Heart left ventricle (tissue), 13 donors: Measurements from ENCODE around the gene DENND5A.

Source experiments
- POLR2A ChIP-seq, 2 donors: fragments of 450-650 bp; IDR thresholded peaks; one replicate each; pipeline ENCODE4 v1.6.1; 2017; ENCODE audit warnings: antibody characterized with exemption in 2 of 2, mild to moderate bottlenecking in 2 of 2, moderate library complexity in 2 of 2
- TF ChIP-seq, protein P1 (sequence below), 12 donors: fragments of 200-600 bp; sonication (generic) in 4 of 12; IDR thresholded peaks; one replicate each; pipeline versions ENCODE4 v1.5.0 to v1.8.0; 2018 to 2022; ENCODE audit warnings: antibody characterized with exemption in 12 of 12, mild to moderate bottlenecking in 5 of 12
- donor health status: ischemic (EF 13 %, LVEDD 7.1; RV severe dilation, severe dysfunction).
- donor health status: DM: no; HTN: yes; CAD: no.
- donor health status: DM: no; HTN: no; CAD: no.
- donor health status: ischemic (EF 25% LVEDD 6.9; RV normal size, moderate dysfunction).
- donor health status: ischemic (EF 25% LVEDD 5.7; RV mildly dilated, moderate dysfunction).
- donor health status: ischemic (EF 35%, LVEDD 5.7; RV mildly dilated, moderate dysfunction).
- donor health status: nonischemic (EF 11% LVEDD 7.7; RV severe dilation, severe dysfunction).
- donor health status: DM: yes; HTN: yes; CAD: no.
- donor health status: PGD.
- donor health status: ischemic (EF 29% LVEDD 5.4; RV normal size, mild dysfunction).
- donor health status: nonischemic (EF 23%, LVEDD 6.1; RV moderate dilation, normal function).

DNA sequence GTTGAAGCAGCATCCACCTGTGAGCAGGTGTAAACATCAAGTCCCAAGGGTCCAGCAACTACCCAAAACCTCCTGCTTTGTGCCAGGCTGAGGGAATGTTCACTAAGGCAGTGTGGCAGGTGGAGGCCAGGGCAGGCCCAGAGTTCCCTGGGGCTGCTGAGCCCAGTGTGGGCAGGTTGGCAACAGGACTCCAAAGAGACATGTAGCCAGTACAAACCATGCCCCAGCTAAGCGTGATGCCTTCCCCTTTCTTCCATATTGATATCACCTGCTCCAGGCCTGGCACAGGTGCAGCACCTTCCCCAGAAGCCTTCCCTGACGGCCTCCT is 143.7 kb downstream of the DENND5A start:
- TF ChIP-seq, protein P1, sequence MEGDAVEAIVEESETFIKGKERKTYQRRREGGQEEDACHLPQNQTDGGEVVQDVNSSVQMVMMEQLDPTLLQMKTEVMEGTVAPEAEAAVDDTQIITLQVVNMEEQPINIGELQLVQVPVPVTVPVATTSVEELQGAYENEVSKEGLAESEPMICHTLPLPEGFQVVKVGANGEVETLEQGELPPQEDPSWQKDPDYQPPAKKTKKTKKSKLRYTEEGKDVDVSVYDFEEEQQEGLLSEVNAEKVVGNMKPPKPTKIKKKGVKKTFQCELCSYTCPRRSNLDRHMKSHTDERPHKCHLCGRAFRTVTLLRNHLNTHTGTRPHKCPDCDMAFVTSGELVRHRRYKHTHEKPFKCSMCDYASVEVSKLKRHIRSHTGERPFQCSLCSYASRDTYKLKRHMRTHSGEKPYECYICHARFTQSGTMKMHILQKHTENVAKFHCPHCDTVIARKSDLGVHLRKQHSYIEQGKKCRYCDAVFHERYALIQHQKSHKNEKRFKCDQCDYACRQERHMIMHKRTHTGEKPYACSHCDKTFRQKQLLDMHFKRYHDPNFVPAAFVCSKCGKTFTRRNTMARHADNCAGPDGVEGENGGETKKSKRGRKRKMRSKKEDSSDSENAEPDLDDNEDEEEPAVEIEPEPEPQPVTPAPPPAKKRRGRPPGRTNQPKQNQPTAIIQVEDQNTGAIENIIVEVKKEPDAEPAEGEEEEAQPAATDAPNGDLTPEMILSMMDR (IDR thresholded peaks at IDR 0.05), result no peak
- TF ChIP-seq POLR2A (IDR thresholded peaks at IDR 0.05), result no peak
